Keratinocyte (primary cell): Measurements from ENCODE around the gene TENM3. TPM values are rescaled to one million over a fixed set of nuclear protein-coding genes. Genes with fewer than 3 reads are reported as not detected.

ENCODE experiments used
- DNase-seq: peaks from one replicate; pipeline ENCODE4 v3.0.0-alpha.2; 2011; ENCODE audit warnings: low read depth, missing footprints, low spot score
- FAIRE-seq: peaks from 2 replicates; lab custom pipeline; 2011; peaks lifted over from hg19 to GRCh38; lab: Jason Lieb, UNC
- H2AFZ ChIP-seq: 2 replicates; pipeline ENCODE4 v1.6.0; 2012; ENCODE audit warnings: low read length, control low read depth, inconsistent platforms; ENCODE audit not compliant: control insufficient read depth
- H3K27ac ChIP-seq: 2 replicates; pipeline ENCODE4 v1.5.1; 2011; ENCODE audit warnings: low read length; ENCODE audit not compliant: control insufficient read depth, insufficient read depth
- H3K27me3 ChIP-seq: 3 replicates; pipeline ENCODE4 v1.6.0; 2011; ENCODE audit warnings: low read length; ENCODE audit not compliant: control insufficient read depth, insufficient read depth; ENCODE audit errors: extremely low read depth
- H3K36me3 ChIP-seq, 2 experiments: 2 replicates in 1 of 2; 3 replicates in 1 of 2; pipeline ENCODE4 v1.5.1; 2011; ENCODE audit warnings: low read length in 2 of 2, mild to moderate bottlenecking in 1 of 2; ENCODE audit not compliant: control insufficient read depth in 2 of 2, insufficient read depth in 2 of 2; ENCODE audit errors: extremely low read depth in 1 of 2
- H3K4me1 ChIP-seq: 3 replicates; pipeline ENCODE4 v1.5.1; 2011; ENCODE audit warnings: low read length; ENCODE audit not compliant: control insufficient read depth, insufficient read depth; ENCODE audit errors: extremely low read depth
- H3K4me2 ChIP-seq: 3 replicates; pipeline ENCODE4 v1.6.0; 2011; ENCODE audit warnings: low read depth, low read length; ENCODE audit not compliant: control insufficient read depth, insufficient read depth; ENCODE audit errors: extremely low read depth
- H3K4me3 ChIP-seq, 3 experiments: fragments of 200-600 bp in 1 of 3; sonication (generic) in 1 of 3; 2 replicates in 2 of 3; 3 replicates in 1 of 3; pipeline ENCODE4 v1.5.1; 2011 to 2016; ENCODE audit warnings: low read length in 3 of 3, mild to moderate bottlenecking in 3 of 3, control low read depth in 2 of 3, inconsistent platforms in 1 of 3, low read depth in 1 of 3, mixed read lengths in 1 of 3, mixed run types in 1 of 3, moderate library complexity in 1 of 3; ENCODE audit not compliant: control insufficient read depth in 2 of 3, insufficient read depth in 2 of 3; ENCODE audit errors: extremely low read depth in 1 of 3
- H3K79me2 ChIP-seq: 2 replicates; pipeline ENCODE4 v1.6.0; 2012; ENCODE audit warnings: low read length; ENCODE audit not compliant: control insufficient read depth, insufficient read depth
- H3K9ac ChIP-seq: 3 replicates; pipeline ENCODE4 v1.6.0; 2011; ENCODE audit warnings: low read length; ENCODE audit not compliant: control insufficient read depth, insufficient read depth; ENCODE audit errors: extremely low read depth
- H3K9me1 ChIP-seq: 3 replicates; pipeline ENCODE4 v1.6.0; 2011; ENCODE audit warnings: low read length; ENCODE audit not compliant: control insufficient read depth, insufficient read depth; ENCODE audit errors: extremely low read depth
- H3K9me3 ChIP-seq: 2 replicates; pipeline ENCODE4 v1.5.1; 2012; ENCODE audit warnings: low read depth, low read length; ENCODE audit not compliant: control insufficient read depth
- H4K20me1 ChIP-seq: 3 replicates; pipeline ENCODE4 v1.6.0; 2011; ENCODE audit warnings: low read length; ENCODE audit not compliant: control insufficient read depth, insufficient read depth; ENCODE audit errors: extremely low read depth
- EZH2 ChIP-seq: IDR thresholded peaks from one replicate; pipeline ENCODE4 v1.6.1; 2012; ENCODE audit warnings: inconsistent platforms, mild to moderate bottlenecking, low read length, moderate library complexity
- dilution Hi-C: fragments of 300-500 bp; cut with MboI; formaldehyde crosslinking; loops from one replicate; pipeline ENCODE4 v1.7.0; 2020; ENCODE audit warnings: low sequenced_read_pairs; ENCODE audit not compliant: extremely low pct_ligation_motif_present
- polyA plus RNA-seq, 5 experiments: library from polyadenylated mRNA; depleted of rRNA in 3 of 5; stranded (reverse) in 3 of 5; stranded (forward) in 1 of 5; unstranded in 1 of 5; fragments of >200 nt; gene quantifications; 1 replicate in 1 of 5; 2 replicates in 3 of 5; 3 replicates in 1 of 5; pipeline versions ENCODE4 v1.2.1 to v1.2.3, GENCODE V29; 2011 to 2012; ENCODE audit warnings: missing spikeins in 2 of 5, low read depth in 1 of 5, low replicate concordance in 1 of 5
- TF ChIP-seq, protein P1 (sequence below), 3 experiments: IDR thresholded peaks in 1 of 3; conservative IDR thresholded peaks in 1 of 3; optimal IDR thresholded peaks in 1 of 3; 2 replicates in 2 of 3; 3 replicates in 1 of 3; pipeline versions ENCODE3 to v1.5.1; 2011; ENCODE audit warnings: low read length in 3 of 3, mild to moderate bottlenecking in 3 of 3, moderate library complexity in 2 of 3, control low read depth in 1 of 3, inconsistent platforms in 1 of 3; ENCODE audit not compliant: insufficient read depth in 2 of 3; ENCODE audit errors: extremely low read depth in 1 of 3

The TENM3 gene
- polyA plus RNA-seq, 1 donor (not counting 4 experiments of a cell fraction or from before 2014, with no cell fraction given), result 17.0 TPM

DNA sequence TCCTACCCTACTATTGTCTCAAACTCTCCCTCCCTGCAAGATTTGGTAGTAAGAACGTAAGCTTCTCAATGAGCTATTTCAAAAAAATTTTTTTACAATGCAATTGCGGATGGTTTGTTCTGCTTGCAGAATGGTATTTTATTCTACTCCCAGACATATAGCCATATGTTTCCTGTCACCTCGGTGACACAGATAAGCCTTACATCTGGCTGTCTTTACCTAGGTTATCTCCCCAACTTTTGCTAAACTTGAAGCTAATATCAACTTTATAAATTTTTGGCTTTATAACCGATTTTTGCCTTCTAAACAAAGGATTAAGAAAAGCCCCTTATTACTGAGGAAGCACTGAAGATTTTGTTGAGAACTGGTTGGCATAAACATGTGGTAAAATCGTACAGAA lies 331.5 kb downstream of the TENM3 start:
- TF ChIP-seq EZH2, result no peak
- TF ChIP-seq, protein P1, sequence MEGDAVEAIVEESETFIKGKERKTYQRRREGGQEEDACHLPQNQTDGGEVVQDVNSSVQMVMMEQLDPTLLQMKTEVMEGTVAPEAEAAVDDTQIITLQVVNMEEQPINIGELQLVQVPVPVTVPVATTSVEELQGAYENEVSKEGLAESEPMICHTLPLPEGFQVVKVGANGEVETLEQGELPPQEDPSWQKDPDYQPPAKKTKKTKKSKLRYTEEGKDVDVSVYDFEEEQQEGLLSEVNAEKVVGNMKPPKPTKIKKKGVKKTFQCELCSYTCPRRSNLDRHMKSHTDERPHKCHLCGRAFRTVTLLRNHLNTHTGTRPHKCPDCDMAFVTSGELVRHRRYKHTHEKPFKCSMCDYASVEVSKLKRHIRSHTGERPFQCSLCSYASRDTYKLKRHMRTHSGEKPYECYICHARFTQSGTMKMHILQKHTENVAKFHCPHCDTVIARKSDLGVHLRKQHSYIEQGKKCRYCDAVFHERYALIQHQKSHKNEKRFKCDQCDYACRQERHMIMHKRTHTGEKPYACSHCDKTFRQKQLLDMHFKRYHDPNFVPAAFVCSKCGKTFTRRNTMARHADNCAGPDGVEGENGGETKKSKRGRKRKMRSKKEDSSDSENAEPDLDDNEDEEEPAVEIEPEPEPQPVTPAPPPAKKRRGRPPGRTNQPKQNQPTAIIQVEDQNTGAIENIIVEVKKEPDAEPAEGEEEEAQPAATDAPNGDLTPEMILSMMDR (optimal IDR thresholded peaks at IDR 0.05 in 1 of 3, IDR thresholded peaks at IDR 0.05 in 1 of 3, conservative IDR thresholded peaks at IDR 0.05 in 1 of 3; ENCODE audit: extremely low read depth in 1 of 3, insufficient read depth in 2 of 3, low read length in 3 of 3), result no peak
- Histone ChIP-seq H3K4me3 (no peak overlapping the region), H3K4me2 (no peak overlapping the region), H3K27ac (no peak overlapping the region), H2AFZ (no peak overlapping the region), H4K20me1 (no peaks in the 10 kb centered on the region), H3K4me1 (peaks cover 13% of the 10 kb centered on the region), H3K36me3 (no peaks in the 10 kb centered on the region), H3K79me2 (no peaks in the 10 kb centered on the region), H3K9me3 (no peaks in the 10 kb centered on the region), H3K9me1 (no peaks in the 10 kb centered on the region), H3K27me3 (no peaks in the 10 kb centered on the region), H3K9ac (no peak overlapping the region)
- FAIRE-seq, result no peak
- no peak for DNase-seq
- dilution Hi-C loops, result no loop called here

GRCh38 chr4:182575225-182575624 lies 332.0 kb downstream of the TENM3 start:
- Histone ChIP-seq H3K4me3 (no peak overlapping the region), H3K9me3 (no peaks in the 10 kb centered on the region), H4K20me1 (no peaks in the 10 kb centered on the region), H3K9me1 (no peaks in the 10 kb centered on the region), H2AFZ (no peak overlapping the region), H3K27me3 (no peaks in the 10 kb centered on the region), H3K4me1 (peaks cover 13% of the 10 kb centered on the region), H3K9ac (no peak overlapping the region), H3K4me2 (no peak overlapping the region), H3K27ac (no peak overlapping the region), H3K79me2 (no peaks in the 10 kb centered on the region), H3K36me3 (no peaks in the 10 kb centered on the region)
- dilution Hi-C loops, result no loop called here
- TF ChIP-seq EZH2, result no peak
- TF ChIP-seq, protein P1 (optimal IDR thresholded peaks at IDR 0.05 in 1 of 3, IDR thresholded peaks at IDR 0.05 in 1 of 3, conservative IDR thresholded peaks at IDR 0.05 in 1 of 3; ENCODE audit: extremely low read depth in 1 of 3, insufficient read depth in 2 of 3, low read length in 3 of 3), result no peak
- no peak for DNase-seq
- no peak for FAIRE-seq
